Pancreas (tissue), 10 donors: ENCODE results near the gene MYO7A. TPM values are rescaled to one million over a fixed set of nuclear protein-coding genes. Genes with fewer than 3 reads are reported as not detected.
A peak's percentile ranks its signal among the peaks of the same experiment; 100 is the strongest.

Source experiments
- ATAC-seq, 4 donors: fragments of 200-7000 bp; cut with Tn5 transposase; one replicate each; pipeline versions ENCODE4 v1.8.0 to v1.9.1; 2020; ENCODE audit warnings: mild to moderate bottlenecking in 4 of 4, moderate library complexity in 4 of 4
- DNase-seq, 6 donors: peaks; one replicate each; pipeline ENCODE4 v3.0.0-alpha.2; 2020
- FAIRE-seq: peaks from 2 replicates; lab custom pipeline; 2012; peaks lifted over from hg19 to GRCh38; lab: Jason Lieb, UNC
- H3K27ac ChIP-seq, 4 donors: fragments of 200-600 bp; sonication (generic); 1 replicate in 3 of 4; 2 replicates in 1 of 4; pipeline versions ENCODE4 v1.5.0 to v1.8.0; 2020
- H3K27me3 ChIP-seq, 4 donors: fragments of 200-600 bp; one replicate each; pipeline ENCODE4 v1.8.0; 2021
- H3K36me3 ChIP-seq, 3 donors: fragments of 200-600 bp; sonication (generic) in 1 of 3; one replicate each; pipeline versions ENCODE4 v1.5.0 to v1.8.0; 2020 to 2021
- H3K4me1 ChIP-seq, 3 donors: fragments of 200-600 bp; one replicate each; pipeline ENCODE4 v1.8.0; 2021
- H3K4me3 ChIP-seq, 4 donors: fragments of 200-600 bp; sonication (generic) in 2 of 4; one replicate each; pipeline versions ENCODE4 v1.5.0 to v1.8.0; 2020 to 2021
- H3K9me3 ChIP-seq, 4 donors: fragments of 200-600 bp; one replicate each; pipeline ENCODE4 v1.8.0; 2021
- CTCF ChIP-seq, 4 donors: fragments of 200-600 bp; sonication (generic) in 3 of 4; IDR thresholded peaks; one replicate each; pipeline versions ENCODE4 v1.5.0 to v1.8.0; 2021; ENCODE audit warnings: antibody characterized with exemption in 4 of 4
- WGBS, 2 donors: extraction: QIAGEN DNeasy Blood & Tissue Kit; methylation state at CpG; one replicate each; pipeline ENCODE4 v1.1.7; 2013; 5-methylcytosine and 5-hydroxymethylcytosine counted together
- intact Hi-C, 3 donors: fragments of 100-400 bp; cut with DNase I; formaldehyde crosslinking; loops; one replicate each; pipeline versions ENCODE4 v1.11.1 to v1.14.2; 2022
- polyA plus RNA-seq, 2 donors: library from polyadenylated mRNA; stranded (reverse); fragments of 200-250 nt; gene quantifications; one replicate each; pipeline ENCODE4 v1.2.3, GENCODE V29; 2013
- total RNA-seq, 6 donors: library from RNA; stranded (reverse); fragmentation: NEBNext Ultra II Directional in 4 of 6; extraction: Animal tissue kit (Norgen Biotek cat#: 25700) in 4 of 6; gene quantifications; one replicate each; pipeline versions ENCODE4 v1.2.1 to v1.2.4, GENCODE V29; 2021 to 2023
- donor health status: healthy with polysubstance abuse.
- donor health status: DM: no; HTN: no; CAD: no; lungs with moderate emphysema.
- donor health status: DM: no; HTN: no; CAD: no.
- donor health status: control.
- donor health status: control.
- donor health status: Bipolar disorder and iron deficiency.
- donor health status: DM: yes; HTN: yes; CAD: no.
- donor health status: DM: no; HTN: no; CAD: no.
- donor health status: DM: no; HTN: no; CAD: no.
- donor health status: DM: yes; HTN: yes; CAD: no.

The MYO7A gene
- total and polyA plus RNA-seq, 8 donors: 3.8 to 13.3 (median 7.1) TPM

DNA sequence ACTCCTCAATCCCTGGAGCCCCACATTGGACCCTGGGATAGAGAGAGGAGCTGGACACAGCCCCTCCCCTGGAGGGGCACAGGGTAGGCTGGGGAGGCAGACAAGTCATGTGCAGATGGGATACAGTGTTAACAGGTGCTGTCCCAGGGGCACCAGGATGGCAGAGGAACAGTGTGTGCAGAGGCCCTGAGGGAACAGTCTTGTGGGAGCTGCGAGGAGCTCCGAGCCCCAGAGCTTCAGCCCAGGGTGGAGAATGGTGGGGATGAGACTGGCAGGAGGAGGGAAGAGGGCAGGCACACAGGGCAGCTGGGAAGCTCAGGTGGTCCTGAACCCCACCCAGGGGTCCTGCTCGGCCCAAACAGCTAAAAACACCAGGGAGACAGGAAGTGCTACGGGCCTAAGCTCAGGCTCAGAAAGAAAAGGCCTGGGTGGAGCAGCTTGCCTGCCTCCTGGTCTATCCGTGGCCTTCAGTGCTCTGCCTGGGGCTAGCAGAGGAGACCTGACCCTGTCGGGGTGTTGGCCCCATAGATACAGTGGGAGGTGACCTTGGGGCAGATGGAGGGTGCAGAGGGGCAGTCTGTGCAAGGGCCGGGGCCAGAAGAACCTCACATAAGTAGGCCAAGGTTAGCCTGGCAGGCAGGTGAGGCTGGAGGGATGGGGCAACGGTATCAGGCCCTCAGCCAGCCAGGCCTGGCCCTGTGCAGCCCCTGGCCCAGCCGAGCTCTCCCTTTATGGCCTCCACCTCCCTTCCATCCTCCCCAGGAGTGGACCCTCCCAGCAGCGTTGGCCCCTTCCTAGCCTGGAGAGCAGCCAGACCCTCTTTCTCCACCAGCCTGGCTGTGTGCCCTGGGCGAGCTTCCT is 45.8 kb upstream of the MYO7A start:
- WGBS, 2 donors: 66 to 69% methylated on average over 11 of the region's 11 CpGs
- Histone ChIP-seq H3K4me1 (peaks cover 0 to 16% (median 12%) of the 10 kb centered on the region in 3 donors), H3K36me3 (no peaks in the 10 kb centered on the region), H3K27me3 (no peaks in the 10 kb centered on the region), H3K27ac (peak overlapping the region in 1 of 4 donors; percentile 42), H3K9me3 (no peaks in the 10 kb centered on the region), H3K4me3 (no peak overlapping the region)
- peak in 4 of 6 donors; percentile 1 to 48 (median 30) for DNase-seq
- no peak for FAIRE-seq
- no peak for TF ChIP-seq CTCF (IDR thresholded peaks at IDR 0.05)
- intact Hi-C loops: no loop called here
- peak in 1 of 4 donors; percentile 3 for ATAC-seq

DNA sequence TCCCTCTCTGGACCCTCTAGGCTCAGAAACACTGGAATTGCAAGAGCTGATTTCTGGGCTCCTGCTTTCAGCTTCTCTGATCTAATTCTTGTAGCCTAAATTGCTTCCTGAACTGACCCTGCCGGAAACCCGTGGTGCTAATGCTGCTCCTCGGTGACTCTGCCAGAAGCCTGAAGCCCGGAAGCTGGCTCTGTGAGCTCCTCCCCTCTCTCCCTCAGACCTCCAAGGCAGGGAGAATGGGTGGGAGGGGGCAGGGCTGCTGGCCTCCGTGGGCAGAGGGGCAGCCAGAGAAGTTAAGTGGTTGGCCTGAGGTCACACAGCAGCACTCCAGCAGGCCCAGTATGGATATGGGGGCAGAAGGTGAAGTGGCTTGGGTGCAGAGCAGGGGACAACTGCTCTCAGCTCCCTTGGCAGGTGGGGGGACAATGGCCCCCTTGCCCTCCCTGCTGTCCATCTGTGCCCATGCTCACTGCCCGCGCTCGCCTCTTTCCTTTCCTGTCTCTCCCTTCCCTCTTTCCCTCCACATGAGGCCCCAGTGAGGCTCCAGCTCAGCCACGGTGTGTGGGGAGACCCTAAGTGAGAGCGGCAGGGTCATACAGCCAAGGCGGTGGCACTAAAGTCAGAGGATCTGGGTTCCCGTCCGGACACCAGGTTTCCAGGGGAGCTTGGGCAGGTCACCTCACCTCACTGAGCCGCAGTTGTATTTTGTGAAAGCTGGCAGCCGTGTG is 45.0 kb upstream of the MYO7A start:
- no peaks in the 10 kb centered on the region for H3K9me3 ChIP-seq
- H3K27ac ChIP-seq: peak overlapping the region in 1 of 4 donors; percentile 42
- intact Hi-C loops: no loop called here
- no peak for TF ChIP-seq CTCF (IDR thresholded peaks at IDR 0.05)
- H3K4me1 ChIP-seq: peaks cover 0 to 24% (median 18%) of the 10 kb centered on the region in 3 donors
- DNase-seq: peak in 4 of 6 donors; percentile 9 to 46 (median 30)
- no peak overlapping the region for H3K4me3 ChIP-seq
- WGBS, 2 donors: 85 to 87% methylated on average over 15 of the region's 15 CpGs
- ATAC-seq: peak in 3 of 4 donors; percentile 32 to 55 (median 42)
- FAIRE-seq: no peak
- H3K27me3 ChIP-seq: no peaks in the 10 kb centered on the region
- H3K36me3 ChIP-seq: no peaks in the 10 kb centered on the region

DNA sequence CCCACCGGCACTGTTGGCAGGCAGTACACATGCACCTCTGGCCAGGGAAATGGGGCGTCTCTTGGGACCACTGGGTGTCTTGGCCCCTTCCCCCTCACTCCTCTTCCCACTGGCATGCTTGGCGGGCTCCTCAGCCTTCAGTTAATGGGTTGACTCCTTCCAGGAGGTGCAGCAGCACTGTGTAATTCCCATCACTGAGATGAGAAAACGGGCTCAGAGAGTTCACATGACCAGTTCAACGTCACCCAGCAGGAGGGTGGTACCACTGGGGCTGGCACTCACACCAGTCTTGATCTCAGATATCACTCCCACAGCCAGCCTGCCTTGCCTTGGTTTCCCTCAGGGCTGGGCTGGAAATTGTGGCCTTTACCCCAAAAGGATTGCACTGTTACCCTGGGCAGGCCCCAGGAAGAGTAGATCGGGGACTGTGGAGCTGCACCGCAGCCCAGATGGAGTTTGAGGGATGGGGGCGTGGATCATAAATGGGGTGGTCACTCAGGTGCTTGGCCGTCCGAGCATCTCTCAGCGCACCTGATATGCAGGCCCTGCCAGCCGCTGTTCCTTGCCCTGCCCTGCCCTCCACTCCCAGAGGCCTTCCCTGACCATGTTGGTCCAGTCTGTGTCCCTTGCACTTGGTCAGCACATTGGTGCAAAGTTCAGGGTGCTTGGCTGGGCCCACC is 44.3 kb upstream of the MYO7A start:
- peaks cover 0 to 31% (median 24%) of the 10 kb centered on the region in 3 donors for H3K4me1 ChIP-seq
- ATAC-seq: no peak
- no peaks in the 10 kb centered on the region for H3K9me3 ChIP-seq
- peak in 3 of 6 donors; percentile 1 to 45 (median 27) for DNase-seq
- H3K4me3 ChIP-seq: no peak overlapping the region
- 91 to 97% methylated on average over 12 of the region's 12 CpGs for WGBS, 2 donors
- FAIRE-seq: no peak
- intact Hi-C loops: no loop called here
- no peaks in the 10 kb centered on the region for H3K36me3 ChIP-seq
- TF ChIP-seq CTCF (IDR thresholded peaks at IDR 0.05): no peak
- H3K27me3 ChIP-seq: no peaks in the 10 kb centered on the region
- H3K27ac ChIP-seq: no peak overlapping the region

DNA sequence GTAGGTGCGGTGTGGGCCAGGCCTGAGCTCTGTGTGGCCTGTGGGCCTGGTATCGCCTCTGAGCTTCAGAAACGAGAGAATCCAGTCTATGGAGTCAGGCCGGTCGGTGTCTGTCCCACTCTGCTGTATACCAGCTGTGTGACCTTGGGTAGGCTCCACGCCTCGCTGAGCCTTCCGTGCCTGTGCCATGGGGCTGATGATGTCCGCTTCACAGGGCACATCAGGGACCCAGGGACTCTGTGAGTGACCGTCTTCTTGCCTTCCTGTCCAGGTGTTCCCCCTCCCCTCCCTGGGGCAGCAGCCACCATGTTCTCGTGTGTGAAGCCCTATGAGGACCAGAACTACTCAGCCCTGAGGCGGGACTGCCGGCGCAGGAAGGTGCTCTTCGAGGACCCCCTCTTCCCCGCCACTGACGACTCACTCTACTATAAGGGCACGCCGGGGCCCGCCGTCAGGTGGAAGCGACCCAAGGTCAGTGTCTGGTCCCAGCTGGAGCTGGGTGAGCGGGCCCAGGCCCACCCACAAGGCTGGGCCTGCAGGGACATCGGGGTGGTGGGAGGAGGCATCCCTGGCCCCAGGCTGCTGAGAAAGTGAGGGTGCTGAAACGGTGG is 43.4 kb upstream of the MYO7A start:
- no peak for TF ChIP-seq CTCF (IDR thresholded peaks at IDR 0.05)
- H3K9me3 ChIP-seq: no peaks in the 10 kb centered on the region
- ATAC-seq (peak in 2 of 4 donors; percentile 5 to 22), FAIRE-seq (no peak), DNase-seq (peak in 4 of 6 donors; percentile 12 to 58 (median 40))
- WGBS, 2 donors: 89 to 90% methylated on average over 25 of the region's 25 CpGs
- peaks cover 0 to 38% (median 28%) of the 10 kb centered on the region in 3 donors for H3K4me1 ChIP-seq
- no peaks in the 10 kb centered on the region for H3K27me3 ChIP-seq
- H3K27ac ChIP-seq: no peak overlapping the region
- no peak overlapping the region for H3K4me3 ChIP-seq
- intact Hi-C loops: loop anchor here in 1 of 3 donors (5.0 kb wide), 1 partner anchor 32 kb away; no protein-coding TSS in a partner anchor
- no peaks in the 10 kb centered on the region for H3K36me3 ChIP-seq
